HEK293 (cell line): Measurements from ENCODE around the gene DNAJB8.
A peak's percentile ranks its signal among the peaks of the same experiment; 100 is the strongest.

Source experiments
- CTCF ChIA-PET: fragments of 350-600 bp; formaldehyde crosslinking; extraction: SDS; loops from one replicate; lab custom pipeline; 2021; ENCODE audit warnings: antibody characterized with exemption; lab: Yijun Ruan, JAX
- POLR2A ChIA-PET: fragments of 300-600 bp; formaldehyde crosslinking; extraction: SDS; loops from one replicate; lab custom pipeline; 2020; ENCODE audit warnings: antibody characterized with exemption, inconsistent platforms; lab: Yijun Ruan, JAX
- H3K27ac ChIP-seq: fragments of 200-500 bp; sonication (Bioruptor generic); 2 replicates; pipeline ENCODE4 v1.5.1; 2014; ENCODE audit warnings: low read depth, low read length, control low read depth, inconsistent platforms; ENCODE audit errors: extremely low read depth
- H3K36me3 ChIP-seq, 2 experiments: fragments of 200-500 bp in 1 of 2; sonication (Bioruptor generic) in 1 of 2; 1 replicate in 1 of 2; 2 replicates in 1 of 2; pipeline ENCODE4 v1.5.1; 2014 to 2017; ENCODE audit warnings: inconsistent platforms in 2 of 2, low read length in 2 of 2; ENCODE audit not compliant: control insufficient read depth in 2 of 2, insufficient read depth in 1 of 2
- H3K4me1 ChIP-seq: fragments of 200-500 bp; sonication (Bioruptor generic); 2 replicates; pipeline ENCODE4 v1.5.1; 2014; ENCODE audit warnings: mild to moderate bottlenecking, low read length, inconsistent platforms; ENCODE audit not compliant: control insufficient read depth, insufficient read depth
- H3K4me3 ChIP-seq: 2 replicates; pipeline ENCODE4 v1.5.1; 2011; ENCODE audit warnings: low read depth, mild to moderate bottlenecking, control low read depth, low read length, moderate library complexity
- H3K9me3 ChIP-seq: fragments of 200-500 bp; sonication (Bioruptor generic); 2 replicates; pipeline ENCODE4 v1.5.1; 2014; ENCODE audit warnings: low read depth, low read length, inconsistent platforms; ENCODE audit not compliant: control insufficient read depth, insufficient read depth
- EGR2 ChIP-seq: fragments of 450-650 bp; formaldehyde crosslinking; IDR thresholded peaks from 2 replicates; pipeline ENCODE4 v1.5.1; 2016; ENCODE audit warnings: low read depth, missing biosample characterization, missing genetic modification characterization
- GLI4 ChIP-seq: fragments of 450-650 bp; formaldehyde crosslinking; IDR thresholded peaks from 2 replicates; pipeline ENCODE4 v1.5.1; 2016; ENCODE audit warnings: missing biosample characterization, missing genetic modification characterization
- KLF17 ChIP-seq: fragments of 450-650 bp; formaldehyde crosslinking; IDR thresholded peaks from 2 replicates; pipeline ENCODE4 v1.5.1; 2016; ENCODE audit warnings: missing biosample characterization, missing genetic modification characterization
- PRDM10 ChIP-seq: fragments of 450-650 bp; formaldehyde crosslinking; IDR thresholded peaks from 2 replicates; pipeline ENCODE4 v1.5.1; 2016; ENCODE audit warnings: missing biosample characterization, missing genetic modification characterization
- SCRT1 ChIP-seq: fragments of 450-650 bp; formaldehyde crosslinking; IDR thresholded peaks from 2 replicates; pipeline ENCODE4 v1.5.1; 2016; ENCODE audit warnings: missing biosample characterization, missing genetic modification characterization, borderline replicate concordance
- SCRT2 ChIP-seq: fragments of 450-650 bp; formaldehyde crosslinking; IDR thresholded peaks from 2 replicates; pipeline ENCODE4 v1.5.1; 2016; ENCODE audit warnings: missing biosample characterization, missing genetic modification characterization
- ZBTB1 ChIP-seq: fragments of 450-650 bp; formaldehyde crosslinking; IDR thresholded peaks from 2 replicates; pipeline ENCODE4 v1.5.1; 2016; ENCODE audit warnings: missing biosample characterization, missing genetic modification characterization
- ZBTB48 ChIP-seq: fragments of 450-650 bp; formaldehyde crosslinking; IDR thresholded peaks from 2 replicates; pipeline ENCODE4 v1.5.1; 2016; ENCODE audit warnings: missing biosample characterization, missing genetic modification characterization
- ZBTB7A ChIP-seq: fragments of 450-650 bp; formaldehyde crosslinking; IDR thresholded peaks from 2 replicates; pipeline ENCODE4 v1.5.1; 2016; ENCODE audit warnings: low read depth, missing biosample characterization, missing genetic modification characterization
- ZEB2 ChIP-seq: fragments of 450-650 bp; formaldehyde crosslinking; IDR thresholded peaks from 2 replicates; pipeline ENCODE4 v1.5.1; 2016; ENCODE audit warnings: missing biosample characterization, missing genetic modification characterization
- ZFHX2 ChIP-seq: fragments of 450-650 bp; formaldehyde crosslinking; conservative IDR thresholded peaks from 2 replicates; pipeline ENCODE4 v1.5.1; 2016; ENCODE audit warnings: missing biosample characterization, missing genetic modification characterization
- ZNF184 ChIP-seq: fragments of 450-650 bp; IDR thresholded peaks from 2 replicates; pipeline ENCODE4 v1.5.1; 2018; ENCODE audit warnings: missing biosample characterization, mild to moderate bottlenecking, missing genetic modification characterization
- ZNF202 ChIP-seq: fragments of 450-650 bp; formaldehyde crosslinking; IDR thresholded peaks from 2 replicates; pipeline ENCODE4 v1.5.1; 2016; ENCODE audit warnings: missing biosample characterization, missing genetic modification characterization, borderline replicate concordance
- ZNF26 ChIP-seq: fragments of 450-650 bp; formaldehyde crosslinking; IDR thresholded peaks from 2 replicates; pipeline ENCODE4 v1.5.1; 2016; ENCODE audit warnings: missing biosample characterization, missing genetic modification characterization
- ZNF311 ChIP-seq: fragments of 450-650 bp; formaldehyde crosslinking; IDR thresholded peaks from 2 replicates; pipeline ENCODE4 v1.5.1; 2017; ENCODE audit warnings: missing biosample characterization, missing genetic modification characterization, borderline replicate concordance
- ZNF324 ChIP-seq: fragments of 450-650 bp; formaldehyde crosslinking; IDR thresholded peaks from 2 replicates; pipeline ENCODE4 v1.5.1; 2016; ENCODE audit warnings: missing biosample characterization, missing genetic modification characterization
- ZNF555 ChIP-seq: fragments of 450-650 bp; formaldehyde crosslinking; conservative IDR thresholded peaks from 2 replicates; pipeline ENCODE4 v1.5.1; 2017; ENCODE audit warnings: missing biosample characterization, mild to moderate bottlenecking, missing genetic modification characterization, inconsistent platforms
- ZNF571 ChIP-seq: fragments of 450-650 bp; formaldehyde crosslinking; IDR thresholded peaks from 2 replicates; pipeline ENCODE4 v1.5.0; 2017; ENCODE audit warnings: missing biosample characterization, missing genetic modification characterization
- ZNF623 ChIP-seq: fragments of 450-650 bp; formaldehyde crosslinking; IDR thresholded peaks from 2 replicates; pipeline ENCODE4 v1.5.1; 2016; ENCODE audit warnings: missing biosample characterization, missing genetic modification characterization
- ZNF677 ChIP-seq: fragments of 450-650 bp; IDR thresholded peaks from 2 replicates; pipeline ENCODE4 v1.5.0; 2018; ENCODE audit warnings: missing biosample characterization, mild to moderate bottlenecking, missing genetic modification characterization, moderate library complexity

The DNAJB8 gene

GRCh38 chr3:128461731-128462130, 5.0 kb downstream of the DNAJB8 start:
- H3K9me3 ChIP-seq = no peaks in the 10 kb centered on the region
- TF ChIP-seq ZNF623 (tag by site-specific recombination) = peak; percentile 78
- TF ChIP-seq SCRT1 (tag by site-specific recombination) = no peak
- H3K4me3 ChIP-seq = no peak overlapping the region
- ChIA-PET CTCF (interaction anchor here (1.2 kb wide), 1 partner anchor 23 kb away, joined by 4 read pairs; no protein-coding TSS in a partner anchor), POLR2A (interaction anchor here (0.5 kb wide), 1 partner anchor 786 kb away, joined by 3 read pairs; no protein-coding TSS in a partner anchor)
- H3K27ac ChIP-seq = no peak overlapping the region
- no peaks in the 10 kb centered on the region for H3K4me1 ChIP-seq
- no peaks in the 10 kb centered on the region for H3K36me3 ChIP-seq

GRCh38 chr3:128459461-128459820, 7.2 kb downstream of the DNAJB8 start:
- H3K4me1 ChIP-seq = no peaks in the 10 kb centered on the region
- POLR2A ChIA-PET = no interaction called here
- no peak overlapping the region for H3K27ac ChIP-seq
- no peaks in the 10 kb centered on the region for H3K36me3 ChIP-seq
- H3K4me3 ChIP-seq = no peak overlapping the region
- no peaks in the 10 kb centered on the region for H3K9me3 ChIP-seq
- CTCF ChIA-PET = interaction anchor here (0.6 to 0.7 kb wide), 2 partner anchors 44 to 51 kb away, joined by 3 read pairs; no protein-coding TSS in a partner anchor
- TF ChIP-seq ZBTB1 (tag by site-specific recombination) (no peak), ZNF677 (tag by site-specific recombination) (no peak), KLF17 (no peak), ZNF184 (tag by site-specific recombination) (no peak), ZNF324 (no peak), ZBTB48 (tag by site-specific recombination) (no peak), ZNF202 (no peak), ZNF311 (tag by site-specific recombination) (no peak), GLI4 (tag by site-specific recombination) (no peak), ZNF26 (tag by site-specific recombination) (no peak), ZFHX2 (tag by site-specific recombination) (no peak), ZNF555 (tag by site-specific recombination) (no peak), EGR2 (tag by site-specific recombination) (no peak), ZBTB7A (tag by site-specific recombination) (no peak), SCRT2 (tag by site-specific recombination) (no peak), ZEB2 (tag by site-specific recombination) (no peak), ZNF571 (tag by site-specific recombination) (no peak), PRDM10 (no peak)
